Hindlimb muscle (tissue), 1 donor: ENCODE data around the gene TUBGCP5. TPM values are rescaled to one million over a fixed set of nuclear protein-coding genes. Genes with fewer than 3 reads are reported as not detected.
"Not testable (repeated sequence)": the region's sequence is repeated elsewhere in the genome, so short reads cannot be mapped to it uniquely, and the experiment has no call there.

ENCODE experiments used
- DNase-seq: peaks from one replicate; pipeline ENCODE4 v3.0.0-alpha.2; 2013
- polyA plus RNA-seq: library from polyadenylated mRNA; unstranded; fragments of 120-200 nt; gene quantifications from one replicate; pipeline ENCODE4 v1.2.1, GENCODE V29; 2013; ENCODE audit not compliant: insufficient read length

Gene TUBGCP5
- 15.1 TPM for polyA plus RNA-seq

- DNase-seq = peak; percentile 98
Observed at GRCh38 chr15:23039143-23039916, at the start of gene TUBGCP5. Gene TUBGCP5, minus strand, starts transcription at chr15:23039569. Its CDS starts 26 bp downstream, at chr15:23039543.

- DNase-seq = no peak
Observed at GRCh38 chr15:23083115-23083514, 43.7 kb upstream of the TUBGCP5 start.

DNA sequence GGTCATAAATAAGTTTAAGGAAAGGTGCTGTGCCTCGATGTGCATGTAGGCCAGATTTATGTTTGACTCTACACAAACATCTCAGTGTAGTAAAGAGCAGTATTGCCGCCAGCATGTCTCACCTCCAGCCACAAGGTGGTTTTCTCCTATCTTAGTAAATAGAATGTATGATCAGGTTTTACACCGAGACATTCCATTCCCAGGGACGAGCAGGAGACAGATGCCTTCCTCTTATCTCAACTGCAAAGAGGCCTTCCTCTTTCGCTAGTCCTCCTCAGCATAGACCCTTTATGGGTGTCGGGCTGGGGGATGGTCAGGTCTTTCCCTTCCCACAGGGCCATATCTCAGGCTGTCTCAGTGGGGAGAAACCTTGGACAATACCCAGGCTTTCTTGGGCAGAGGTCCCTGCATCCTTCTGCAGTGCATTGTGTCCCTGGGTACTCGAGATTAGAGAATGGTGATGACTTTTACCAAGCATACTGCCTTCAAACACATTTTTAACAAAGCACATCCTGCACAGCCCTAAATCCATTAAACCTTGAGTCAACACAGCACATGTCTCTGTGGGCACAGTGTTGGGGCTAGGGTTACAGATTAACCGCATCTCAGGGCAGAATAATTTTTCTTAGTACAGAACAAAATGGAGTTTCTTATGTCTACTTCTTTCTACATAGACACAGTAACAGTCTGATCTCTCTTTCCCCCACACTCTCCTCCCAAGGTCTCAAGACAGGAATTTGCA, 42.8 kb upstream of the TUBGCP5 start:
- not testable (repeated sequence) for DNase-seq

GRCh38 chr15:23081271-23081670, 41.9 kb upstream of the TUBGCP5 start:
- DNase-seq = no peak

DNA sequence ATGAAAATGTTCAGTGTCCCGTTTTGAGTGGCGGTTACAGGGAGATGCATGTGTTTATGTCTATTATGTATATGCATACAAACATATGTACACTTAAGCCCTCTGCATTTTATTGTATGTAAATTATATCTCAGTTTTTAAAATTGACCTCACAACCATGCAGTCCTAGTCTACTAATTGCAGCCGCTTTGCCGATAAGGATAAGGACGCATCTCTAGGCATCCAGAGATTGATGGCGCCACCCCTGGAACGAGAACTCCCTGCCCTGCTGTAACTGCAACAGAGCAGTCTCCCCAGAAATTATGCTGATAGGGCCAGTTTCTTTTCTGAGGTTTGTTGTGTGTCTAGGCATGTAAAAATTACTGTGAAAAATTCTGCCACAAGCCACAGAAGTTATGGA, 40.4 kb upstream of the TUBGCP5 start:
- DNase-seq = no peak

GRCh38 chr15:23075927-23076326, 36.6 kb upstream of the TUBGCP5 start:
- DNase-seq = no peak

DNA sequence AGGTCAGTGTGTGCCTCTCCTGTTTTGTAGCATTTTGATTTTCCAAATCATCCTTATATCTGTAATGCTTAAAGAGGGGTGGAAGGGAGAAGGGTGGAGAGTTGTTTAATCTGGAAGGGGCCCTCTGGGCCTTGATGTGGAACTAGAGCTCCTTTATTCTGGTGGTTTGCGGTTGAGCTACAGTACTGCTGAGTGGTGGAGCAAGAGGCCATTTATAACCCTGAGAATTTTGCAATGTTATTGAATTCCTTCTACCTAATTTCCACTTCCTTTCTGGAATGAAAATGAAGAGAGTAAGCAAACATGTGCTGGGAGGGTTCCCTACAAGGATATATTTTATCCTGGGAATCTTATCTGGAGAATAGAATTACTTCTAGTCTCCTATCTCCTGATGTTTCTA, 35.3 kb upstream of the TUBGCP5 start:
- DNase-seq = no peak

DNA sequence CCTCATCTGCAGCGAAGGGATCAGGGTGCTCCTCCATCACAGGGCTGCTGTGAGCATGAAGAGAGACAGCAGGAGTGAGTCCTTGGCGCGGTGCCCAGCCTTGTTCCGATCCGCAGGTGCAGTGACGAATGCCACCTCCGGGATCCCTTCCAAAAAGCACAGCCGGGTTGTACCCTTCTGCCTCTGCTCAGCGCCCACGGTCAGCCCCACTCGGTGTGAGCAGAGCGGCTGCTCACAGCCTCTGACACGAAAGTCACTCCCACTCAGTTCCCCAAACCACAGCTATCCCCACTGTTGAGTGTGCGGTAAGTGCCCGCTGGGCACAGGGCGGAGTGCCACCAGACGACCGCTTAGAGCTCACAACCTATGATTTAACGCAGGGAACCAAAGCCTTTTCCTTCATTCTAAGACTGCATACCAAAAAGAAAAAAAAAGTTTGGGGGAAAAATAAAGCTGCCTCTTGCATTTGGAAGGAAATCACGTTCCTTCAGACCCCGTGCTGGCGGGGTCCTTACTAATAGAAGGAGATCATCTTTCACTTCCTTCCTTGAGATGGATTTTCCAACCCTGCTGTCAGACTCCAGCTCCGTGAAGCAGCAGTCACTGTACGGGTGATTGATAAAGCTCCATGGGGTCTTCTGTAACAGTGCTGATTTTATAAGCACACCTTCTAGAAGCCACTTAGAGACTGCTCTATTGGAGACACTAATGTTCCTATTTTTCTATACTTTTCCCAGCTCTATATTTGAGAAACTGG, 34.7 kb upstream of the TUBGCP5 start:
- DNase-seq = no peak

- no peak for DNase-seq
Observed at GRCh38 chr15:23072633-23073032, 33.3 kb upstream of the TUBGCP5 start.

- no peak for DNase-seq
Observed at GRCh38 chr15:23069496-23070166, 30.3 kb upstream of the TUBGCP5 start.

DNA sequence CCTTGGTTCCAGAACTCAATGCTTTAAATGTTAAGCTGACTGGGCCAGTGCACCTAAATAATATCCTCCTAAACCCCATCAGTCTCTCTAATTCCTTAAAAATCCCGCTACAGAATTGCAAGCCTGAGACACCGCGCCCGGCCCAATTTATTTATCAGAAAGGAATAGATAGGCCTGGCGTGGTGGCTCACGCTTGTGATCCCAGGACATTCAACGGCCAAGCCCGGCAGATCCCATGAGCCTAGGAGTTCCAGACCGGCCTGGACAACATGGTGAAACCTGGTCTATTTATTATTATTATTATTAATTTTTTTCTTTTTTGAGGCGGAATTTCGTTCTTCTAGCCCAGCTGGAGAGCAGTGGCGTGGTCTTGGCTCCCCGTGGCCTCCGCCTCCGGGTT, 28.0 kb upstream of the TUBGCP5 start:
- DNase-seq = no peak

- no peak for DNase-seq
Observed at GRCh38 chr15:23065836-23066235, 26.5 kb upstream of the TUBGCP5 start.

GRCh38 chr15:23064156-23064555, 24.8 kb upstream of the TUBGCP5 start:
- no peak for DNase-seq

GRCh38 chr15:23057707-23058106, 18.3 kb upstream of the TUBGCP5 start:
- DNase-seq = no peak

DNA sequence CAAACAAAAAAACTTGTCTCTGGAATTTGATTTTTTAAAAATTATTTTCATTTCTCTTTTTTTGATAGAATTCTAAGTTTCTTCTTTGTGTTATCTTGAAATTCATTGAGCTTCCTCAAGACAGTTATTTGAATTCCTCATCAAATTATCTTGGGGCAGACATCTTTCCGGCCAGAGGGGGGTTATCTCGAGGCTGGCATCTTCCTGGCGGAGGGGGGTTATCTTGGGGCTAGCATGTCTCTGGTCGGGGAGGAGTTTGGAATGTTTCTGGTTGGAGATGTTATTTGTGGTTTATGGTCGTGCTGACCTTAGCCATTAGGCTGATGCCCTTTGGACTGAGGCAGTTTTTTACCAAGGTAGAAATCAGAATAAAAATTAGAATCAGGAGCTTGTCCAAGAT, 15.9 kb upstream of the TUBGCP5 start:
- DNase-seq = no peak

DNA sequence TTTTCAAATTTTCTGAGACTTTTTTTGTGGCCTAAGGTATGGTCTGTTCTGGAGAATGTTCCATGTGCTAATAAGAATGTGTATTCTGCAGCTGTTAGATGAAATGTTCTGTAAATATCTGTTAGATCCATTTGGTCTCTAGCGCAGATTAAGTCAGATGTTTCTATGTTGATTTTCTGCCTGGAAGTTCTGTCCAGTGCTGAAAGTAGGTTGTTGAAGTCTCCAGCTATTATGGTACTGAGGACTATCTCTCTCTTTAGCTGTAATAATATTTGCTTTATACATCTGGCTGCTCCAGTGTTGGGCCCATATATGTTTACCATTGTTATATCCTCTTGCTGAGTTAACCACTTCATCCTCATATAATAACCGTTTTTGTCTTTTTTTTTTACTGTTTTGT, 13.2 kb upstream of the TUBGCP5 start:
- DNase-seq = no peak

DNA sequence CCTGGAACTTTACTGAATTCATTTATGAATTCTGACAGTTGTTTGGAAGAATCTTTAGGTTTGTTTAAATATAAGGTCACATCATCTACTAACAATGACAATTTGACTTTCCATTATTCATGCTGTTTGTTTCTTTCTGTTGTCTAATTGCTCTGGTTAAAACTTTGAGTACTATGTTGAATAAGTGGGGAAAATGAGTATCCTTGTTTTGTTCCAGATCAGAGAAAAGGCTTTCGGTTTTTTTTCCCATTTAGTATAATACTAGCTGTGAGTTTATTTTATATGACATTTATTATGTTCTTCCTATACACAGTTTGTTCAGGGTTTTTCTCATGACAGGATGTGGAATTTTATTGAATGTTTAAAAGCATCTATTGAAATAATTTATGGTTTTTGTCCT, 11.3 kb upstream of the TUBGCP5 start:
- DNase-seq = no peak

GRCh38 chr15:23049984-23050628, 10.7 kb upstream of the TUBGCP5 start:
- DNase-seq = no peak

- DNase-seq = not testable (repeated sequence)
Observed at GRCh38 chr15:23048572-23049282, 9.4 kb upstream of the TUBGCP5 start.

DNA sequence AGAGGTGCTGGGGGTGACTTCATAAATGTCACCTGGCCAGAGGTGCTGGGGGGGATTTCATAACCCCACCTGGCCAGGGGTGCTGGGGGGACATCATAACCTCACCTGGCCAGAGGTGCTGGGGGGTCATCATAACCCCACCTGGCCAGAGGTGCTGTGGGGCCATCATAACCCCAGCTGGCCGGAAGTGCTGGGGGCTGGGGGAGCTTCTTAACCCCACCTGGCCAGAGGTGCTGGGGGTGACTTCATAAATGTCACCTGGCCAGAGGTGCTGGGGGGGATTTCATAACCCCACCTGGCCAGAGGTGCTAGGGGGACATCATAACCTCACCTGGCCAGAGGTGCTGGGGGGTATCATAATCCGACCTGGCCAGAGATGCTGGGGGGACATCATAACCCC, 4.6 kb upstream of the TUBGCP5 start:
- DNase-seq = not testable (repeated sequence)

DNA sequence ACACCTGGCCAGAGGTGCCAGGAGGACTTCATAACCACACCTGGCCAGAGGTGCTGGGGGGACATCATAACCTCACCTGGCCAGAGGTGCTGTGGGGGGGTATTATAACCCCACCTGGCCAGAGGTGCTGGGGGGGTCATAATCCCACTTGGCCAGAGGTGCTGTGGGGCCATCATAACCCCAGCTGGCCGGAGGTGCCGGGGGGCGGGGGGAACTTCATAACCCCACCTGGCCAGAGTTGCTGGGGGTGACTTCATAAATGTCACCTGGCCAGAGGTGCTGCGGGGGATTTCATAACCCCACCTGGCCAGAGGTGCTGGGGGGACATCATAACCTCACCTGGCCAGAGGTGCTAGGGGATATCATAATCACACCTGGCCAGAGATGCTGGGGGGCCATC, 4.2 kb upstream of the TUBGCP5 start:
- DNase-seq = not testable (repeated sequence)
